Large intestine (tissue), 3 donors: Measurements from ENCODE around the gene MIDN. TPM values are rescaled to one million over a fixed set of nuclear protein-coding genes. Genes with fewer than 3 reads are reported as not detected.
"Not testable (repeated sequence)": the region's sequence is repeated elsewhere in the genome, so short reads cannot be mapped to it uniquely, and the experiment has no call there.

ENCODE experiments used
- DNase-seq, 2 donors: peaks; one replicate each; pipeline versions ENCODE4 v3.0.0 to v3.0.0-alpha.2; 2013
- H3K27ac ChIP-seq: one replicate; pipeline ENCODE4 v1.5.1; 2013; ENCODE audit warnings: low read length
- H3K27me3 ChIP-seq: 2 replicates; pipeline ENCODE4 v1.6.1; 2013; ENCODE audit warnings: low read length; ENCODE audit not compliant: control insufficient read depth, insufficient read depth
- H3K36me3 ChIP-seq: 2 replicates; pipeline ENCODE4 v1.6.1; 2013; ENCODE audit warnings: low read length; ENCODE audit not compliant: control insufficient read depth, insufficient read depth
- H3K4me1 ChIP-seq: one replicate; pipeline ENCODE4 v1.6.1; 2013; ENCODE audit warnings: low read length; ENCODE audit not compliant: control insufficient read depth, insufficient read depth
- H3K4me3 ChIP-seq: one replicate; pipeline ENCODE4 v1.5.1; 2013; ENCODE audit warnings: low read length
- H3K9me3 ChIP-seq: one replicate; pipeline ENCODE4 v1.6.1; 2013; ENCODE audit warnings: mild to moderate bottlenecking, low read depth, low read length, moderate library complexity; ENCODE audit not compliant: control insufficient read depth
- WGBS: methylation state at CpG from one replicate; pipeline ENCODE4 v1.1.5; 2013; ENCODE audit warnings: low lambda C conversion rate; ENCODE audit not compliant: insufficient coverage; 5-methylcytosine and 5-hydroxymethylcytosine counted together
- polyA plus RNA-seq: library from polyadenylated mRNA; unstranded; fragments of 120-200 nt; gene quantifications from one replicate; pipeline ENCODE4 v1.2.1, GENCODE V29; 2013

MIDN gene
- polyA plus RNA-seq, 1 donor, result 110 TPM

GRCh38 chr19:1239796-1240737 lies 8.3 kb upstream of the MIDN start:
- peak overlapping the region; percentile 36 for H3K4me3 ChIP-seq
- H3K27me3 ChIP-seq, result peaks cover 23% of the 10 kb centered on the region
- DNase-seq, result peak; percentile 90 to 91
- H3K4me1 ChIP-seq, result peaks cover 52% of the 10 kb centered on the region
- H3K36me3 ChIP-seq, result peaks cover 3% of the 10 kb centered on the region
- WGBS, result 0% methylated on average over 8 of the region's 84 CpGs
- H3K27ac ChIP-seq, result peak overlapping the region; percentile 63
- peaks cover 8% of the 10 kb centered on the region for H3K9me3 ChIP-seq

GRCh38 chr19:1240925-1241324 lies 7.5 kb upstream of the MIDN start:
- Histone ChIP-seq H3K27ac (no peak overlapping the region), H3K27me3 (peaks cover 18% of the 10 kb centered on the region), H3K4me1 (peaks cover 61% of the 10 kb centered on the region), H3K36me3 (peaks cover 3% of the 10 kb centered on the region), H3K9me3 (peaks cover 8% of the 10 kb centered on the region), H3K4me3 (peak overlapping the region; percentile 36)
- no peak for DNase-seq
- no CpG with 5 or more reads among the region's 15 CpGs for WGBS

- peaks cover 67% of the 10 kb centered on the region for H3K4me1 ChIP-seq
- H3K36me3 ChIP-seq, result peaks cover 3% of the 10 kb centered on the region
- H3K27me3 ChIP-seq, result peaks cover 12% of the 10 kb centered on the region
- H3K27ac ChIP-seq, result peak within 1 kb of the TSS; percentile 30
- H3K4me3 ChIP-seq, result peak within 1 kb of the TSS; percentile 87
- WGBS, result no CpG with 5 or more reads among the region's 79 CpGs
- DNase-seq, result peak; percentile 95 to 96
- peaks cover 5% of the 10 kb centered on the region for H3K9me3 ChIP-seq
These were observed 6.8 kb upstream of the MIDN start, which contains the start of gene ATP5F1D for GRCh38 chr19:1241417-1242095. ATP5F1D (plus strand) TSS chr19:1241751; CDS start chr19:1241851, 100 bp downstream.

- Histone ChIP-seq H3K27ac (peak overlapping the region; percentile 98), H3K4me1 (peaks cover 67% of the 10 kb centered on the region), H3K27me3 (no peaks in the 10 kb centered on the region), H3K4me3 (peak overlapping the region; percentile 31), H3K36me3 (peaks cover 3% of the 10 kb centered on the region), H3K9me3 (no peaks in the 10 kb centered on the region)
- WGBS, result no CpG with 5 or more reads among the region's 33 CpGs
- peak; percentile 84 to 85 for DNase-seq
These were observed 4.4 kb upstream of the MIDN start for GRCh38 chr19:1243768-1244692.

GRCh38 chr19:1244693-1245451 lies 3.5 kb upstream of the MIDN start:
- Histone ChIP-seq H3K4me1 (peaks cover 61% of the 10 kb centered on the region), H3K27ac (peak overlapping the region; percentile 98), H3K9me3 (no peaks in the 10 kb centered on the region), H3K36me3 (peaks cover 3% of the 10 kb centered on the region), H3K4me3 (peak overlapping the region; percentile 31), H3K27me3 (no peaks in the 10 kb centered on the region)
- WGBS, result no CpG with 5 or more reads among the region's 31 CpGs
- peak; percentile 80 to 92 for DNase-seq

- WGBS, result no CpG with 5 or more reads among the region's 26 CpGs
- H3K9me3 ChIP-seq, result no peaks in the 10 kb centered on the region
- peaks cover 59% of the 10 kb centered on the region for H3K4me1 ChIP-seq
- peak overlapping the region; percentile 98 for H3K27ac ChIP-seq
- DNase-seq, result peak; percentile 90 to 96
- no peaks in the 10 kb centered on the region for H3K27me3 ChIP-seq
- peaks cover 4% of the 10 kb centered on the region for H3K36me3 ChIP-seq
- H3K4me3 ChIP-seq, result peak overlapping the region; percentile 31
These were observed 2.7 kb upstream of the MIDN start for GRCh38 chr19:1245494-1246264.

GRCh38 chr19:1246265-1247087 lies 1.9 kb upstream of the MIDN start:
- not testable (repeated sequence) for H3K27me3 ChIP-seq, H3K36me3 ChIP-seq, H3K9me3 ChIP-seq, H3K4me3 ChIP-seq
- Histone ChIP-seq H3K27ac (peak overlapping the region; percentile 98), H3K4me1 (peaks cover 52% of the 10 kb centered on the region)
- peak; percentile 60 to 91 for DNase-seq
- no CpG with 5 or more reads among the region's 27 CpGs for WGBS

- Histone ChIP-seq H3K27ac (peak overlapping the region; percentile 100), H3K4me3 (peak overlapping the region; percentile 85), H3K36me3 (peaks cover 16% of the 10 kb centered on the region), H3K27me3 (no peaks in the 10 kb centered on the region), H3K4me1 (peaks cover 45% of the 10 kb centered on the region), H3K9me3 (no peaks in the 10 kb centered on the region)
- DNase-seq, result no peak
- no CpG with 5 or more reads among the region's 8 CpGs for WGBS
These were observed 640 bp upstream of the MIDN start for GRCh38 chr19:1247748-1248138.
